IPS-18a (cell line): Measurements from ENCODE around the gene GSDME.

Experiments used
- H3K27ac ChIP-seq: one replicate; pipeline ENCODE4 v1.5.1; 2013; ENCODE audit warnings: low read length
- H3K27me3 ChIP-seq: one replicate; pipeline ENCODE4 v1.6.1; 2013; ENCODE audit warnings: mild to moderate bottlenecking, low read length; ENCODE audit not compliant: control insufficient read depth, insufficient read depth
- H3K36me3 ChIP-seq: one replicate; pipeline ENCODE4 v1.6.1; 2013; ENCODE audit warnings: low read depth, low read length; ENCODE audit not compliant: control insufficient read depth
- H3K4me1 ChIP-seq: one replicate; pipeline ENCODE4 v1.6.1; 2013; ENCODE audit warnings: low read depth, low read length; ENCODE audit not compliant: control insufficient read depth
- H3K4me3 ChIP-seq: one replicate; pipeline ENCODE4 v1.5.1; 2013; ENCODE audit warnings: low read length
- H3K9ac ChIP-seq: one replicate; pipeline ENCODE4 v1.6.1; 2013; ENCODE audit warnings: mild to moderate bottlenecking, low read length, moderate library complexity
- H3K9me3 ChIP-seq: one replicate; pipeline ENCODE4 v1.6.1; 2013; ENCODE audit warnings: low read depth, low read length; ENCODE audit not compliant: control insufficient read depth

Gene GSDME

GRCh38 chr7:24727154-24728120 lies 29.8 kb downstream of the GSDME start:
- Histone ChIP-seq H3K27ac (no peak overlapping the region), H3K9me3 (no peaks in the 10 kb centered on the region), H3K36me3 (no peaks in the 10 kb centered on the region), H3K9ac (no peak overlapping the region), H3K4me1 (peaks cover 32% of the 10 kb centered on the region), H3K27me3 (no peaks in the 10 kb centered on the region), H3K4me3 (no peak overlapping the region)

- Histone ChIP-seq H3K27ac (no peak overlapping the region), H3K27me3 (no peaks in the 10 kb centered on the region), H3K36me3 (no peaks in the 10 kb centered on the region), H3K4me1 (peaks cover 32% of the 10 kb centered on the region), H3K4me3 (no peak overlapping the region), H3K9ac (no peak overlapping the region), H3K9me3 (no peaks in the 10 kb centered on the region)
Measured at GRCh38 chr7:24725554-24726241, 31.6 kb downstream of the GSDME start.

GRCh38 chr7:24724451-24725190 lies 32.6 kb downstream of the GSDME start:
- Histone ChIP-seq H3K27me3 (no peaks in the 10 kb centered on the region), H3K9me3 (no peaks in the 10 kb centered on the region), H3K4me3 (no peak overlapping the region), H3K9ac (no peak overlapping the region), H3K4me1 (peaks cover 32% of the 10 kb centered on the region), H3K36me3 (no peaks in the 10 kb centered on the region), H3K27ac (no peak overlapping the region)

- Histone ChIP-seq H3K27ac (no peak overlapping the region), H3K4me3 (no peak overlapping the region), H3K36me3 (no peaks in the 10 kb centered on the region), H3K4me1 (peaks cover 32% of the 10 kb centered on the region), H3K9ac (no peak overlapping the region), H3K9me3 (no peaks in the 10 kb centered on the region), H3K27me3 (no peaks in the 10 kb centered on the region)
Measured at GRCh38 chr7:24723178-24723530, 34.1 kb downstream of the GSDME start.

GRCh38 chr7:24722386-24723177 lies 34.7 kb downstream of the GSDME start:
- Histone ChIP-seq H3K9ac (no peak overlapping the region), H3K27me3 (no peaks in the 10 kb centered on the region), H3K27ac (no peak overlapping the region), H3K4me3 (no peak overlapping the region), H3K9me3 (no peaks in the 10 kb centered on the region), H3K4me1 (peaks cover 32% of the 10 kb centered on the region), H3K36me3 (no peaks in the 10 kb centered on the region)

- H3K36me3 ChIP-seq = no peaks in the 10 kb centered on the region
- H3K9ac ChIP-seq = no peak overlapping the region
- no peaks in the 10 kb centered on the region for H3K27me3 ChIP-seq
- H3K27ac ChIP-seq = no peak overlapping the region
- H3K4me3 ChIP-seq = no peak overlapping the region
- peaks cover 24% of the 10 kb centered on the region for H3K4me1 ChIP-seq
- H3K9me3 ChIP-seq = no peaks in the 10 kb centered on the region
Measured at GRCh38 chr7:24721481-24722001, 35.7 kb downstream of the GSDME start.

- Histone ChIP-seq H3K4me1 (peaks cover 16% of the 10 kb centered on the region), H3K27me3 (no peaks in the 10 kb centered on the region), H3K9me3 (no peaks in the 10 kb centered on the region)
Measured at GRCh38 chr7:24720283-24720682, 37.0 kb downstream of the GSDME start.

GRCh38 chr7:24718977-24719491 lies 38.2 kb downstream of the GSDME start:
- Histone ChIP-seq H3K27me3 (no peaks in the 10 kb centered on the region), H3K9ac (no peak overlapping the region), H3K9me3 (no peaks in the 10 kb centered on the region), H3K4me1 (peaks cover 8% of the 10 kb centered on the region), H3K36me3 (no peaks in the 10 kb centered on the region), H3K27ac (no peak overlapping the region), H3K4me3 (no peak overlapping the region)

More at GRCh38 chr7:24720283-24720682, 37.0 kb downstream of the GSDME start:
- Histone ChIP-seq H3K4me3 (no peak overlapping the region), H3K27ac (no peak overlapping the region), H3K36me3 (no peaks in the 10 kb centered on the region), H3K9ac (no peak overlapping the region)

- peaks cover 8% of the 10 kb centered on the region for H3K4me1 ChIP-seq
- no peak overlapping the region for H3K27ac ChIP-seq
- H3K9me3 ChIP-seq = no peaks in the 10 kb centered on the region
- H3K36me3 ChIP-seq = no peaks in the 10 kb centered on the region
- H3K4me3 ChIP-seq = no peak overlapping the region
- no peaks in the 10 kb centered on the region for H3K27me3 ChIP-seq
- H3K9ac ChIP-seq = no peak overlapping the region
Measured at GRCh38 chr7:24718431-24718831, 38.8 kb downstream of the GSDME start.

- Histone ChIP-seq H3K4me1 (peaks cover 3% of the 10 kb centered on the region), H3K27me3 (no peaks in the 10 kb centered on the region), H3K36me3 (no peaks in the 10 kb centered on the region)
Measured at GRCh38 chr7:24717694-24718320, 39.5 kb downstream of the GSDME start.

More at GRCh38 chr7:24717694-24718320, 39.5 kb downstream of the GSDME start:
- H3K9ac ChIP-seq = no peak overlapping the region
- no peak overlapping the region for H3K27ac ChIP-seq
- H3K4me3 ChIP-seq = no peak overlapping the region
- no peaks in the 10 kb centered on the region for H3K9me3 ChIP-seq
